Muscle layer of colon (tissue), 2 donors: ENCODE measurements around the gene TEX35.
"Not testable (repeated sequence)": the region's sequence is repeated elsewhere in the genome, so short reads cannot be mapped to it uniquely, and the experiment has no call there.

Experiments
- H3K27ac ChIP-seq: one replicate; pipeline ENCODE4 v1.7.0; 2013; ENCODE audit warnings: low read depth, mild to moderate bottlenecking, low read length, moderate library complexity
- H3K27me3 ChIP-seq, 2 donors: one replicate each; pipeline ENCODE4 v1.7.0; 2013; ENCODE audit warnings: low read length in 2 of 2, mild to moderate bottlenecking in 2 of 2; ENCODE audit not compliant: insufficient read depth in 2 of 2, control insufficient read depth in 1 of 2
- H3K36me3 ChIP-seq: one replicate; pipeline ENCODE4 v1.7.0; 2013; ENCODE audit warnings: mild to moderate bottlenecking, low read length; ENCODE audit not compliant: insufficient read depth
- H3K4me1 ChIP-seq: one replicate; pipeline ENCODE4 v1.7.0; 2013; ENCODE audit warnings: mild to moderate bottlenecking, low read length; ENCODE audit not compliant: insufficient read depth
- H3K4me3 ChIP-seq, 2 donors: one replicate each; pipeline ENCODE4 v1.7.0; 2013; ENCODE audit warnings: low read length in 2 of 2, low read depth in 1 of 2, mild to moderate bottlenecking in 1 of 2, moderate library complexity in 1 of 2
- H3K9ac ChIP-seq: one replicate; pipeline ENCODE4 v1.7.0; 2013; ENCODE audit warnings: low read length
- H3K9me3 ChIP-seq: one replicate; pipeline ENCODE4 v1.7.0; 2013; ENCODE audit warnings: mild to moderate bottlenecking, low read length
- donor health status: abdominal sarcoma.
- donor health status: Adenocarcinoma of cecum.

Gene TEX35

DNA sequence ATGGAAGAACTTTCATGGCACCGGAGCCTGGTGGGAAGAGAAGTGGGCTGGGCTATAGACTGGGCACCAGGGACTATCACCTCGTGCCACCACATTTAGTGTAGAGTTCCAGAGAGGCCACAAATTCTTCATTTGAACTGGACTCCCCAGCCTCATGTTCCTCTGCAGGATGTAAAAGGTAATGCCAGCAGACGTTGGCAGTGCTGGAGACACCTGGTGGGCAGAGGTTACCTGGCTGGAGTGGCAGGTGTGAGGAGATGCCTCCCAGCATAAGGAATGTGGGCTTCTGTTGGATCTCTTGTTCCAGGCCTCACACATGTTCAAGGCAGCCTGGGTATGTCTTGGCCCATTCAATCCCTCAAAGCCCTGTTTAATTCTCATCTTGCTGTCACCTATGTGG is 35.2 kb downstream of the TEX35 start:
- H3K4me1 ChIP-seq = peaks cover 27% of the 10 kb centered on the region
- no peaks in the 10 kb centered on the region for H3K27me3 ChIP-seq
- H3K36me3 ChIP-seq = peaks cover 8% of the 10 kb centered on the region
- H3K9me3 ChIP-seq = no peaks in the 10 kb centered on the region
- no peak overlapping the region for H3K9ac ChIP-seq
- no peak overlapping the region for H3K4me3 ChIP-seq
- no peak overlapping the region for H3K27ac ChIP-seq

DNA sequence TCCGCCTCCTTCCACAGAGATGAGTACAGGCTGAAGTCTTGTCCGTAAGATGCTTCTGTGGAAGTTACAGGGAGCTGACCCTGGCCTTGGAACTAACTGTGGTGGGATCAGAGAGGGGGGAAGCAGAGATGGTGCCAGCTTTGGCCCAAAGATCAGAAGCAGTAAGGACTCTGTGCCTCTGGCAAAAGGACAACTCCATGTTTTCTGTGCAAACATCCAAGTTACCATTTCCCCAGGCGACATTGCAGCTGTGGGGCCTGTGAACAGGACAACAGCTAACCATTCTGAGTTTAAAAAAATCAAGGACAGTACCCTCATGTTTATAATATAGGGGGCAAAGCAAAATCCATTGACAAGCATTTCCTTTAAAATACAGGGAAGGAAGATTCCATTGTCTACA is 38.4 kb downstream of the TEX35 start:
- Histone ChIP-seq H3K4me3 (no peak overlapping the region), H3K4me1 (no peaks in the 10 kb centered on the region), H3K36me3 (peaks cover 8% of the 10 kb centered on the region), H3K9me3 (no peaks in the 10 kb centered on the region), H3K27me3 (no peaks in the 10 kb centered on the region), H3K27ac (no peak overlapping the region), H3K9ac (no peak overlapping the region)

DNA sequence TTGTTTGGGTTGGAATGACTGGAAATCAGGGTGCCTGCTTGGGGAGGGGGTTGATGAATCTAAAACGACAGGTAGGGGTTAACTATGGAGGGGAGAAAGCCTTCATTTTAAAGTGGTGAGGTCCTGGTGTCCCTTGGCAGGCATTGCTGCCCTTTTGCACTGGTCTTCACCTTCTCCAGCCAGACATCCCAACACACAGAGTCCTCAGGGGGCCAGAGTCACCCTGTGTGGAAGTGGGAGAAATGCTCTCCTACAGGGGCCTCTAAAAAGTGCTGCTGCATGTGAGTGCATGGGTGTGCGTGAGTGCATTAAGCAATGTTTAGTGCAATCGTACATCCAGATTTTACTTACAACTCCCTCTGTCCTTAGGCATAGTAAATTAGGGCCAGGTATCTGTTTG is 39.0 kb downstream of the TEX35 start:
- H3K9ac ChIP-seq = no peak overlapping the region
- H3K4me3 ChIP-seq = no peak overlapping the region
- no peaks in the 10 kb centered on the region for H3K4me1 ChIP-seq
- no peak overlapping the region for H3K27ac ChIP-seq
- no peaks in the 10 kb centered on the region for H3K9me3 ChIP-seq
- no peaks in the 10 kb centered on the region for H3K27me3 ChIP-seq
- peaks cover 8% of the 10 kb centered on the region for H3K36me3 ChIP-seq

DNA sequence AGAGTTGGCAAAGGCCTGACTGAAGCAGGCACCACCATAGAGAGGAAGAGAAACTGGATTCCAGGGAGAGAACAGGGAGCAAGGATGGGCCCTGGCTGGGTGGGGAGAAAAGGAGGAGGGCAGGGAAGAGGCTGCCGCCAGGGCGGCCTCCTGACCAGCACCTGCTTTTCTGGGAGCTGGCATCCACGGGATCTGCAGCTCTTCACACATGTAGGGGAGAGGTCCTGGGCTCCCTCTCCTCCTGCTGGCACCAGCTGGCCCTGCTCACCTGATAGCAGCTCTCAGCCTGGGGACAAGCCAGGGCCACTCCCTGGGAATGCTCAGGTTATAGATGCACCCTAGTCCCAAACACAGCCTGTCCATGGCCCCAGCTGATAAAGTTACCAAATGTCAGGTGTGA is 39.9 kb downstream of the TEX35 start:
- Histone ChIP-seq H3K27me3 (no peaks in the 10 kb centered on the region), H3K4me1 (no peaks in the 10 kb centered on the region), H3K9ac (no peak overlapping the region), H3K27ac (no peak overlapping the region), H3K36me3 (peaks cover 4% of the 10 kb centered on the region), H3K4me3 (no peak overlapping the region), H3K9me3 (no peaks in the 10 kb centered on the region)

DNA sequence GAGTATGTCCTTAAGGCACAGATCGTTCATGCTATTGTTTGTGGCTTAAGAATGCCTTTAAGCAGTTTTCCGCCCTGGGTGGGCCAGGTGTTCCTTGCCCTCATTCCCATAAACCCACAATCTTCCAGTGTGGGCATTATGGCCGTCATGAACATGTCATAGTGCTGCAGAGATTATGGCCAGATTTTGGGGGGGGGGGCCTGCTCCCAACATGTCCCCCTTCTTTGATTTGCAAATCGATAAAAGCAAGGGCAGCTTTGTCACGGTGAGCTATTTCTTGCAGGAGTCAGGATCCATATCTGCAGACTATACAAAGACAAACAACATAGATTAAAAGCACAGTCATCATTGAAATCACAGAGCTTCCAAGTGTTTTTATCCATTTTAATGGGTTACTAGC is 41.4 kb downstream of the TEX35 start:
- not testable (repeated sequence) for H3K27me3 ChIP-seq, H3K9me3 ChIP-seq, H3K4me3 ChIP-seq, H3K9ac ChIP-seq, H3K27ac ChIP-seq, H3K4me1 ChIP-seq, H3K36me3 ChIP-seq

DNA sequence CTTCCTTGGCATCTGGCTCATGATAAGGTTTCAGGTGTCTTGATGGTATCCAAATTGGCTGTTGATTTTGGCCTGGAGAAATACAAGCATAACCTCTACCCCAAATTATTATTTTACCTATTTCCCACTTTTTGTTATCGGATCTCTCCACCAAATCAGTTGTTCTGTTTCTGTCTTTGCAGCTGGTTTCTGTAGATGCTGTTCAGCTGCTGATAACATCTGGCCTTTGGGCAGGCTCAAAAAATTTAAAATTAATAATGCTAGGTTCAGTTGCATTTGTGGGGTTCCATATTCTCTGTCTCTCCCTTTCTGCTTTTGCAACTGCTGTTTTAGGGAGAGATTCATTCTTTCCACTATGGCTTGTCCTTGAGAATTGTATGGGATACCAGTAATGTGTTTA is 42.7 kb downstream of the TEX35 start:
- H3K27me3 ChIP-seq, H3K4me3 ChIP-seq, H3K9me3 ChIP-seq, H3K27ac ChIP-seq, H3K9ac ChIP-seq, H3K4me1 ChIP-seq, H3K36me3 ChIP-seq: not testable (repeated sequence)

DNA sequence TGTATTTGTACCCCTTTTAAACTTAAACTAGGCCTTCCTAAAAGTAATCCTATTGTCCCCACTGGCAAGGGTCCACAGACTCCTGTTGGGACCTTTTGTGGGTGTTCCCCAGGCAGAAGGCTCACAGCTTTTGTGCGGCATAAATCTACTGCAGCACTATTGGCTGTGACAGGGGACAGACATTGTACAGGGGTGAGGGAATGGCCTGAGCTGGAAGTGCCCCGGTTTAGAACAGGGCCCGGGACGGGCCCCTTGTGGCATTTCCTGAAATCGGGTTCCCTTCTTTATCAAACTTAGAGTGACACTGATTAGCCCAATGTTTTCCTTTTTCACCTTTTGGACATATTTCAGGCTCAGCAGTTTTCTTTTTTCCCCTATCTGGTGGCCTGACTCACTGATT is 45.9 kb downstream of the TEX35 start:
- not testable (repeated sequence) for H3K9me3 ChIP-seq, H3K27ac ChIP-seq, H3K36me3 ChIP-seq, H3K9ac ChIP-seq, H3K27me3 ChIP-seq, H3K4me3 ChIP-seq, H3K4me1 ChIP-seq

DNA sequence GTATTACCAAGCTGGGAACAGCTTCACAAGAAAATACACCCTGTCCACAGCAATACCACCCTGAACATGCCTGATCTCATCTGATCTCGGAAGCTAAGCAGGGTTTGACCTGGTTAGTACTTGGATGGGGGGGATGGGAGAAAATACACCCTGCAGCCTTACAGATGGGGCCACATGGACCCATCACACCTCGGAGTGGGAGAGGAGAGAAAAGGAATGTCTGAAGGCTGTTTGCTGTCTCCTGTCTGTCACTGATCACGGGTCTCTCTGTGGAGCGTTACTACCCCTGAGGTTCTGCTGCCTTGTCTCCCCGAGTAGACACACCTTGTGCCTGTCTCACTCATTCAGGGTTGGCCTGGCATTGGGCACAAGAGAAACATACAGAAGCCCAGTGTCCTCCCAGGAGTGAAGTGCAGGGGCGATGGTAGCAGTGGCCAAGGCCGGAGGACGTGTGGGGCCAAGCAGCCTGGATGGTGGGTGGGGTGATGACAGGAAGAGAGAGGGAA is 48.0 kb downstream of the TEX35 start:
- no peaks in the 10 kb centered on the region for H3K4me1 ChIP-seq
- H3K9me3 ChIP-seq = no peaks in the 10 kb centered on the region
- H3K27me3 ChIP-seq = no peaks in the 10 kb centered on the region
- H3K9ac ChIP-seq = no peak overlapping the region
- no peak overlapping the region for H3K27ac ChIP-seq
- no peaks in the 10 kb centered on the region for H3K36me3 ChIP-seq
- no peak overlapping the region for H3K4me3 ChIP-seq

DNA sequence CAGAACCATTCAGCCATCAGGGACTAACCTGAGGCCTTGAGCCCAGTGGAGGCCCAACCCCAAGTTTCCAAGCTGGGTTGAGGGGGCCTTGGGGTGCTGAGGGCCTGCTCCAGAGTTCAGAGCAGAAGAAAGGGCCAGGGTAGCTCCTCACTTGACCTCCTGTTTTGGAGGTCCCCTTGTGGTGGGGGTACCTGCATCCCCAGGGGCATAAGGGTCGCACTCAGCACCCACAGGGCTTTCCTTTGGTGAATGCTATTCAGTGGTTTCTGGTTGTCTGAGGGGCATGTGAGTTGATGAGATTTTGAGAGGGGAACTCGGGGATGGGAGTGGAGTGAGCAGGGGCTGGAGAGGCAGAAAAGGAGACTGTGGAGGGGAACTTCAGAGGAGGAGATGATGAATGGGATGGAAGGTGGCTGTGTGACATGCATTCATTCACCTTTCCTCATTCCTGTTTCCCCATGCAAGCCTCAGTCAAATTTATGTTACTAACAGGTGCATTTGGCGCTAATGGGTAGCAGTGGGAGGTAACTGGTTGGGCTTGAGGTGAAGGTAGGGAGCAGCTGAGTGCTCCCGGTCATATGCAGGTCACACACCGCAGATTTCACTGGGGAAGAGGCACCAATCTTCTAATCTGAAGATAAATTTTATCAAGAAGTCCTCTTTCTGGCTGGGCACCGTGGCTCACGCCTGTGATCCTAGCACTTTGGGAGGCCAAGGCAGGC is 50.4 kb downstream of the TEX35 start:
- Histone ChIP-seq H3K36me3 (no peaks in the 10 kb centered on the region), H3K4me3 (no peak overlapping the region), H3K4me1 (no peaks in the 10 kb centered on the region), H3K9me3 (no peaks in the 10 kb centered on the region), H3K9ac (no peak overlapping the region), H3K27me3 (no peaks in the 10 kb centered on the region), H3K27ac (no peak overlapping the region)

DNA sequence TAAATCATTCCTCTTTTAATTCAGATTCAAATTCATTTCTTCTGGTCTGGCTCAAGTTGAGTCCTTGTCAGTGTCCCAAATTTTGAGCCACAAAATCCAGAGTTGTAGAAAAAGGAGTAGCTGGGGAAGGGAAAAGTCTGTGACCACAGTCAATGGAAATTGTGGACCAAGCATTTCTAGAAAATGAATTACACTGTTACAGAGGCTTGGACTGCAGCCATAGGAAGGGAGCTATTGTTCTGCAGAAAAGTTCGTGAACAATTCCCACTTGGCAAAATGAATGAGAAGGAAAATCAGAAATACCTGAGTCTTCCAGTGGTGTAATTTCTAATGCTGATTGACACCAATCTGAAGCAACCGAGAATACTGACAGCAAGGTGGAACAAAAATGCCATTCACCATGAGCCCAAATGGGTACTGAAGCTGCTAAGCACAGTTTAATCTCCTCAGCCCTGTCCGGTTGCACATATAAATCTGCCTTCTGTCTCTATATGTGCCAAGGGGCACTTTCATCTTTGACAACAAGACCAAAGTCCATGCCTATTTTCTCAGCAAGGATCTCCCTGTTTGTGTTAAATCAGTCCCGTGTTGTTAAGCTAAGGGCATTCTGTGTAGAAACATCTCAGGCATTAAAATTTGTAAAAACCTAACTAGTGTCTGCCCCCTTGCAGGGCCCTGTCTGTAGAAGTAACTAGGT is 51.3 kb downstream of the TEX35 start:
- Histone ChIP-seq H3K36me3 (no peaks in the 10 kb centered on the region), H3K27ac (no peak overlapping the region), H3K4me1 (no peaks in the 10 kb centered on the region), H3K9me3 (no peaks in the 10 kb centered on the region), H3K27me3 (no peaks in the 10 kb centered on the region), H3K9ac (no peak overlapping the region), H3K4me3 (no peak overlapping the region)

DNA sequence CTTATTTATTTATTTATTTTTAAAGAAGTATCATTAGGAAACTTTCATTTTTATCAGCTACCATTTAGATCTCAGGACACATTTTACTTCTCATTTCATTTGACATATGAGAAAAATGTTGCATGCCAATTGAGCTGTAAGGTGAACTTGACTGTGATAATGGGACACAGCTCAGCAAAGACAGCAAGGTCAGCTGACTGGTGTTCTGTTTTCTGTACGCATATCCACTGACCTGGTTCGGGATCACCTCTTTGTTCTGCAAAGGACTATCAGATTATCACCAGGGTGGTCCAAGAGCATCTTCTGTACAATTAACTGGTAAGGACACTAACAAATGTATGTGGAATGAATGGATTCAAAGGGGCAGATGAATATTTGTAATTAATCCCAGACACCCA is 51.9 kb downstream of the TEX35 start:
- no peak overlapping the region for H3K27ac ChIP-seq
- no peaks in the 10 kb centered on the region for H3K27me3 ChIP-seq
- no peaks in the 10 kb centered on the region for H3K4me1 ChIP-seq
- no peak overlapping the region for H3K9ac ChIP-seq
- H3K4me3 ChIP-seq = no peak overlapping the region
- H3K9me3 ChIP-seq = no peaks in the 10 kb centered on the region
- H3K36me3 ChIP-seq = no peaks in the 10 kb centered on the region

DNA sequence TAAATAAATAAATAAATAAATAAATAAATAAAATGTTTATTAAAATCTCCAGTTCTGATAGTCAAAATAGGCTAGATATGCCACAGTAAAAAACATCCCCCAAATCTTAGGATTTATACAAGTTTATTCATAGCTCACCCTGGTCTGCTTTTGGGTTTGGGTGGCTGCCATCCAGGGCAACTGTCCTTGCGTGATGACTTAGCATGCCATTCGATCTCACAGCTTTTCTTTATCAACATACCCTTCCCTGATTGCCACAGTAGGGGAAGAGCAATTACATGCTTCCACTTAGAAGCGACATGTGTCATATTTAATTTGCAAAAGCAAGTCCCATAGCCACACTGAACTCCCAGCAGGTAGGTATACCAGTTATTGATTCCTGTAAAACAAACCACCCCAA is 52.7 kb downstream of the TEX35 start:
- Histone ChIP-seq H3K27me3 (no peaks in the 10 kb centered on the region), H3K27ac (no peak overlapping the region)

More for the DNA sequence above, 52.7 kb downstream of the TEX35 start:
- no peaks in the 10 kb centered on the region for H3K36me3 ChIP-seq
- no peaks in the 10 kb centered on the region for H3K9me3 ChIP-seq
- H3K4me1 ChIP-seq = no peaks in the 10 kb centered on the region
- no peak overlapping the region for H3K4me3 ChIP-seq
- no peak overlapping the region for H3K9ac ChIP-seq
